Astrocyte (in vitro differentiated cells and primary cell): Measurements from ENCODE around the gene OSBPL2. TPM values are rescaled to one million over a fixed set of nuclear protein-coding genes. Genes with fewer than 3 reads are reported as not detected.

Experiments used
- DNase-seq: peaks from one replicate; pipeline ENCODE4 v3.0.0-alpha.2; 2010; ENCODE audit warnings: low read depth
- FAIRE-seq: peaks from 2 replicates; lab custom pipeline; 2011; peaks lifted over from hg19 to GRCh38; lab: Jason Lieb, UNC
- H2AFZ ChIP-seq: 2 replicates; pipeline ENCODE4 v1.6.0; 2012; ENCODE audit warnings: low read depth, low read length, inconsistent platforms
- H3K27ac ChIP-seq: 2 replicates; pipeline ENCODE4 v1.5.1; 2011; ENCODE audit warnings: low read depth, low read length, inconsistent platforms
- H3K27me3 ChIP-seq: 2 replicates; pipeline ENCODE4 v1.6.0; 2011; ENCODE audit warnings: low read length, inconsistent platforms; ENCODE audit not compliant: insufficient read depth
- H3K36me3 ChIP-seq: 2 replicates; pipeline ENCODE4 v1.5.1; 2011; ENCODE audit warnings: low read length, inconsistent platforms; ENCODE audit not compliant: insufficient read depth
- H3K4me1 ChIP-seq: 2 replicates; pipeline ENCODE4 v1.5.1; 2011; ENCODE audit warnings: low read length, inconsistent platforms; ENCODE audit not compliant: insufficient read depth
- H3K4me2 ChIP-seq: 2 replicates; pipeline ENCODE4 v1.6.0; 2012; ENCODE audit warnings: low read length, inconsistent platforms
- H3K4me3 ChIP-seq: 2 replicates; pipeline ENCODE4 v1.5.1; 2011; ENCODE audit warnings: low read depth, mild to moderate bottlenecking, low read length, inconsistent platforms; ENCODE audit not compliant: insufficient read depth
- H3K79me2 ChIP-seq: 2 replicates; pipeline ENCODE4 v1.6.0; 2012; ENCODE audit warnings: mild to moderate bottlenecking, low read length, inconsistent platforms; ENCODE audit not compliant: insufficient read depth
- H3K9ac ChIP-seq: 2 replicates; pipeline ENCODE4 v1.6.0; 2012; ENCODE audit warnings: mild to moderate bottlenecking, low read length, inconsistent platforms
- H3K9me3 ChIP-seq: 2 replicates; pipeline ENCODE4 v1.5.1; 2012; ENCODE audit warnings: low read depth, mild to moderate bottlenecking, low read length, inconsistent platforms; ENCODE audit not compliant: insufficient read depth
- H4K20me1 ChIP-seq: 2 replicates; pipeline ENCODE4 v1.6.0; 2012; ENCODE audit warnings: low read length, inconsistent platforms; ENCODE audit not compliant: insufficient read depth
- H3K27ac Mint-ChIP-seq: one replicate; pipeline ENCODE4 v1.8.0; 2021; ENCODE audit warnings: mild to moderate bottlenecking, mixed read lengths; ENCODE audit not compliant: unreplicated experiment
- H3K27me3 Mint-ChIP-seq: one replicate; pipeline ENCODE4 v1.8.0; 2021; ENCODE audit warnings: low read depth, mixed read lengths; ENCODE audit not compliant: unreplicated experiment
- H3K36me3 Mint-ChIP-seq: one replicate; pipeline ENCODE4 v1.8.0; 2021; ENCODE audit warnings: low read depth, mixed read lengths; ENCODE audit not compliant: unreplicated experiment
- H3K4me1 Mint-ChIP-seq: one replicate; pipeline ENCODE4 v1.8.0; 2021; ENCODE audit warnings: low read depth, mixed read lengths; ENCODE audit not compliant: unreplicated experiment
- H3K4me3 Mint-ChIP-seq: one replicate; pipeline ENCODE4 v1.8.0; 2021; ENCODE audit warnings: mild to moderate bottlenecking, moderate library complexity, mixed read lengths; ENCODE audit not compliant: unreplicated experiment
- H3K9me3 Mint-ChIP-seq: one replicate; pipeline ENCODE4 v1.8.0; 2021; ENCODE audit warnings: mild to moderate bottlenecking, mixed read lengths; ENCODE audit not compliant: unreplicated experiment
- EZH2 ChIP-seq: IDR thresholded peaks from 2 replicates; pipeline ENCODE4 v1.6.1; 2012; ENCODE audit warnings: mild to moderate bottlenecking, low read length, inconsistent platforms; ENCODE audit not compliant: insufficient read depth
- total RNA-seq: library from RNA; stranded (reverse); gene quantifications from 2 replicates; pipeline ENCODE4 v1.2.1, GENCODE V29; 2021
- TF ChIP-seq, protein P1 (sequence below): IDR thresholded peaks from 2 replicates; pipeline ENCODE4 v1.5.1; 2011; ENCODE audit warnings: low read depth, mild to moderate bottlenecking, inconsistent platforms, low read length, moderate library complexity; ENCODE audit not compliant: insufficient read depth

Gene OSBPL2
- total RNA-seq, 1 donor from 2014 or later: 60.3 TPM

DNA sequence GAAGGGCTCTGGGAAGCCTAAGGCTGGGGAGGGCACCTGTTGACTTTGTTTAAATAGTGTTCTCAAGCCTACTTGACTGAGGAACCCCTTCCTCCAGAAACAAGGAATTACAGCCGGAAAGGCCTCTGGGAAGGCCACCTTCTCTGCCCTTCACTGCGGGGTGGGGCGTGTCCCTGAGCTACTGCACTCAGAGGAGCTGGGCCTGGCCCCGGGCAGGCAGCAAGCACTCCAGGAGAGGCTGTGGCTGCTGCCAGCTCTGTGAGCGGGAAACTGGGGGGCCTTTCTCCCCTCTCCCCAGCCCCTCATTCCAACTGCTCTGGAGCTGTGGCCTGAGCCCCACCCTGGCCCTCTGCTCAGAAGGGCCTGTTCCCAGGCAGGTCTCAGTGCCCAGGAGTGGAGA lies 4.0 kb upstream of the OSBPL2 start:
- H3K9me3 Mint-ChIP-seq: peaks cover 3% of the 10 kb centered on the region
- peaks cover 6% of the 10 kb centered on the region for H3K79me2 ChIP-seq
- no peaks in the 10 kb centered on the region for H3K27me3 ChIP-seq
- H3K9me3 ChIP-seq: peaks cover 3% of the 10 kb centered on the region
- H3K4me3 Mint-ChIP-seq: no peak overlapping the region
- TF ChIP-seq EZH2: no peak
- TF ChIP-seq, protein P1, sequence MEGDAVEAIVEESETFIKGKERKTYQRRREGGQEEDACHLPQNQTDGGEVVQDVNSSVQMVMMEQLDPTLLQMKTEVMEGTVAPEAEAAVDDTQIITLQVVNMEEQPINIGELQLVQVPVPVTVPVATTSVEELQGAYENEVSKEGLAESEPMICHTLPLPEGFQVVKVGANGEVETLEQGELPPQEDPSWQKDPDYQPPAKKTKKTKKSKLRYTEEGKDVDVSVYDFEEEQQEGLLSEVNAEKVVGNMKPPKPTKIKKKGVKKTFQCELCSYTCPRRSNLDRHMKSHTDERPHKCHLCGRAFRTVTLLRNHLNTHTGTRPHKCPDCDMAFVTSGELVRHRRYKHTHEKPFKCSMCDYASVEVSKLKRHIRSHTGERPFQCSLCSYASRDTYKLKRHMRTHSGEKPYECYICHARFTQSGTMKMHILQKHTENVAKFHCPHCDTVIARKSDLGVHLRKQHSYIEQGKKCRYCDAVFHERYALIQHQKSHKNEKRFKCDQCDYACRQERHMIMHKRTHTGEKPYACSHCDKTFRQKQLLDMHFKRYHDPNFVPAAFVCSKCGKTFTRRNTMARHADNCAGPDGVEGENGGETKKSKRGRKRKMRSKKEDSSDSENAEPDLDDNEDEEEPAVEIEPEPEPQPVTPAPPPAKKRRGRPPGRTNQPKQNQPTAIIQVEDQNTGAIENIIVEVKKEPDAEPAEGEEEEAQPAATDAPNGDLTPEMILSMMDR: no peak
- H3K36me3 Mint-ChIP-seq: no peaks in the 10 kb centered on the region
- peaks cover 5% of the 10 kb centered on the region for H3K4me1 ChIP-seq
- H3K4me1 Mint-ChIP-seq: peaks cover 2% of the 10 kb centered on the region
- H3K4me2 ChIP-seq: no peak overlapping the region
- no peaks in the 10 kb centered on the region for H3K36me3 ChIP-seq
- H3K27ac Mint-ChIP-seq: no peak overlapping the region
- no peak for FAIRE-seq
- H4K20me1 ChIP-seq: peaks cover 4% of the 10 kb centered on the region
- no peak overlapping the region for H3K9ac ChIP-seq
- no peak for DNase-seq
- H3K4me3 ChIP-seq: no peak overlapping the region
- H2AFZ ChIP-seq: no peak overlapping the region
- H3K27ac ChIP-seq: no peak overlapping the region
- H3K27me3 Mint-ChIP-seq: peaks cover 10% of the 10 kb centered on the region

DNA sequence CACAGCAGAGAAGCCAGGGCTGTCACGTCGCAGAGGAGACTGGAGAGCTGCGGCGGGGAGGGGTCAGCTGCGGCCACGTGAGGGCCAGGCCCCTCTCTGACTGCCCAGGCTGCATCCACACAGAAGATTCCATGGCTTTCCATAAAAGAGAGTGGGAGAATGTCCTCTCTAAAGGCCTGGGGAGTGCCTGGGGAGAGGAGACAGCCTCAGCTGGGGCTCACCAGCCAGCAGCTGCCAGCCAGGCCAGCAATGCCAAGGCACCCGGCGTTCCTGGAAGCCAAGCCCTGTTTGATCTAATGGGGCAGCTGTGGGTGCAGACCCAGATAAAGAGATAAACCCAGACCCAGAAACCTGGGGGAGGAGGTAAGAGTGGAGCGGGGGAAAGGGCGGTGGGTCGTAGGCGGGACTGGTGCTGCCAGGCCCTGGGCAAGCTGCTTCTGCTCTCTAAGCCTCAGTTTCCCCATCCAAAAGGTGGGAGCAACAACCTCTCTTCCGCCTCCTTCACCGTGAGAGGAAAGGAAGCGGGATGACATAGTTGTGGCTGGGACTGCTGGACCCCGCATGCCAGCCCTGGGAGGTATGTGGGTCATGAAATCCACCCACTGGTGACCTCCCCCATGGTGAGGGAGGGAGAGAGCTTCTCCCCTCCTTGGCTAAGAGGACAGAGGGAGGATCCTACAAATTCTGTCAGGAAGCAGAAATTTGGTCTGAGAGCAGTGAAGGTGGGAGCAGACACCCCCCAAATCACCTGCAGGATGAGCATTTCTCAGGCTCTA lies 3.1 kb upstream of the OSBPL2 start:
- Histone ChIP-seq H3K27me3 (no peaks in the 10 kb centered on the region), H3K27ac (no peak overlapping the region), H3K9ac (no peak overlapping the region), H2AFZ (no peak overlapping the region), H3K9me3 (peaks cover 3% of the 10 kb centered on the region), H3K4me1 (peaks cover 9% of the 10 kb centered on the region), H3K4me2 (no peak overlapping the region), H3K4me3 (no peak overlapping the region), H3K79me2 (peaks cover 14% of the 10 kb centered on the region), H3K36me3 (no peaks in the 10 kb centered on the region), H4K20me1 (peaks cover 12% of the 10 kb centered on the region)
- H3K36me3 Mint-ChIP-seq: peaks cover 3% of the 10 kb centered on the region
- no peak for DNase-seq
- H3K9me3 Mint-ChIP-seq: peaks cover 3% of the 10 kb centered on the region
- H3K27ac Mint-ChIP-seq: no peak overlapping the region
- H3K4me3 Mint-ChIP-seq: no peak overlapping the region
- H3K4me1 Mint-ChIP-seq: peaks cover 4% of the 10 kb centered on the region
- TF ChIP-seq EZH2: no peak
- TF ChIP-seq, protein P1: no peak
- peaks cover 10% of the 10 kb centered on the region for H3K27me3 Mint-ChIP-seq
- FAIRE-seq: no peak

DNA sequence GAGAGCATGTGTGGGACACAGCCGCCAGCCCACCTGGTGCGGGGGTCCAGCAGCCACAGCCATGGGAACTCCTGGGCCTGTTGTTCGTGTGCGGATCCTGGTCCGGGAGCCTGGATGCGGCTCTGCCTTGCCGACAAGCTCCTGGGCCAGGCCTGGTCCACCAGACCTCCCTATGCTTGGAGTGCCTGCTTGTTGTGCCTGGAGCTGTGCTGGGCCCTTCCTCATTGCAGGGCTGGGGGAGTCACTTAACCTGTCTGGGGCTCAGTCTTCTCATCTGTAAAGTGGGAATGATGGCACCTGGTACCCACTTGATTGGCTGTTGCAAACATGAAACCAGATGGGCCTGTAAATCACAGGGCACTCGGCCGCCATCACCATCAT lies 2.6 kb upstream of the OSBPL2 start:
- TF ChIP-seq, protein P1: no peak
- TF ChIP-seq EZH2: no peak
- H3K79me2 ChIP-seq: peaks cover 20% of the 10 kb centered on the region
- Mint-ChIP-seq H3K36me3 (peaks cover 5% of the 10 kb centered on the region), H3K27me3 (peaks cover 10% of the 10 kb centered on the region), H3K4me3 (no peak overlapping the region), H3K27ac (no peak overlapping the region), H3K4me1 (peaks cover 4% of the 10 kb centered on the region), H3K9me3 (peaks cover 3% of the 10 kb centered on the region)
- peaks cover 9% of the 10 kb centered on the region for H3K4me1 ChIP-seq
- no peak overlapping the region for H3K9ac ChIP-seq
- no peak overlapping the region for H3K4me2 ChIP-seq
- FAIRE-seq (no peak), DNase-seq (no peak)
- H2AFZ ChIP-seq: no peak overlapping the region
- peaks cover 3% of the 10 kb centered on the region for H3K9me3 ChIP-seq
- H3K27me3 ChIP-seq: no peaks in the 10 kb centered on the region
- H3K36me3 ChIP-seq: no peaks in the 10 kb centered on the region
- H3K4me3 ChIP-seq: no peak overlapping the region
- peaks cover 18% of the 10 kb centered on the region for H4K20me1 ChIP-seq
- H3K27ac ChIP-seq: no peak overlapping the region
